Cardiac fibroblast (primary cell): ENCODE results near the gene MAP1LC3A.

Source experiments
- DNase-seq, 2 donors: peaks; one replicate each; pipeline versions ENCODE4 v3.0.0 to v3.0.0-alpha.2; 2010; ENCODE audit warnings: low read depth in 2 of 2
- H3K4me3 ChIP-seq, 2 donors: replicated peaks in 1 of 2; 1 replicate in 1 of 2; 2 replicates in 1 of 2; pipeline ENCODE4 v1.5.1; 2011; ENCODE audit warnings: low read depth in 2 of 2, low read length in 2 of 2, mild to moderate bottlenecking in 2 of 2, moderate library complexity in 1 of 2
- CTCF ChIP-seq: IDR thresholded peaks from one replicate; pipeline ENCODE4 v1.5.1; 2011; ENCODE audit warnings: low read depth, mild to moderate bottlenecking, low read length, inconsistent platforms

MAP1LC3A gene

GRCh38 chr20:34549291-34549928, 9.1 kb upstream of the MAP1LC3A start:
- peak; percentile 17 to 39 for DNase-seq
- no peak overlapping the region for H3K4me3 ChIP-seq
- TF ChIP-seq CTCF, result no peak

- TF ChIP-seq CTCF, result no peak
- H3K4me3 ChIP-seq, result no peak overlapping the region
- no peak for DNase-seq
Measured at GRCh38 chr20:34549929-34550305, 8.6 kb upstream of the MAP1LC3A start.

- H3K4me3 ChIP-seq, result no peak overlapping the region
- DNase-seq, result no peak
- no peak for TF ChIP-seq CTCF
Measured at GRCh38 chr20:34552569-34552968, 5.9 kb upstream of the MAP1LC3A start.

- no peak for DNase-seq
- H3K4me3 ChIP-seq, result no peak overlapping the region
- TF ChIP-seq CTCF, result no peak
Measured at GRCh38 chr20:34553366-34553867, 5.1 kb upstream of the MAP1LC3A start.

- no peak for DNase-seq
- TF ChIP-seq CTCF, result no peak
- peak overlapping the region; percentile 68 to 71 for H3K4me3 ChIP-seq
Measured at GRCh38 chr20:34557936-34558319, 590 bp upstream of the MAP1LC3A start.

GRCh38 chr20:34559311-34560140, 1.0 kb downstream of the MAP1LC3A start:
- DNase-seq, result peak in 1 of 2 donors; percentile 30
- peak overlapping the region; percentile 68 to 71 for H3K4me3 ChIP-seq
- peak; percentile 4 for TF ChIP-seq CTCF
